AG04449 (cell line): Measurements from ENCODE around the gene KIAA0825.
"Not testable (repeated sequence)": the region's sequence is repeated elsewhere in the genome, so short reads cannot be mapped to it uniquely, and the experiment has no call there.

ENCODE experiments used
- CTCF ChIA-PET: fragments of 350-600 bp; formaldehyde crosslinking; extraction: SDS; loops from one replicate; lab custom pipeline; 2021; ENCODE audit warnings: antibody characterized with exemption; lab: Yijun Ruan, JAX
- POLR2A ChIA-PET: fragments of 400-600, 350-600 bp; formaldehyde crosslinking; extraction: SDS; loops from one replicate; lab custom pipeline; 2020; ENCODE audit warnings: antibody characterized with exemption, inconsistent platforms; lab: Yijun Ruan, JAX
- DNase-seq: peaks from one replicate; pipeline ENCODE4 v3.0.0-alpha.2; 2010; ENCODE audit warnings: low read depth, low spot score
- H3K4me3 ChIP-seq: 2 replicates; pipeline ENCODE4 v1.5.1; 2011; ENCODE audit warnings: low read depth, mild to moderate bottlenecking, control low read depth, low read length
- CTCF ChIP-seq: IDR thresholded peaks from one replicate; pipeline ENCODE4 v1.5.1; 2011; ENCODE audit warnings: mild to moderate bottlenecking, moderate library complexity, low read length, control low read depth, inconsistent platforms; ENCODE audit not compliant: insufficient read depth; ENCODE audit errors: missing control alignments

Gene KIAA0825

GRCh38 chr5:94362857-94363256 is 255.5 kb downstream of the KIAA0825 start:
- CTCF ChIA-PET = interaction anchor here (0.6 kb wide), 1 partner anchor 28 kb away, joined by 3 read pairs; no protein-coding TSS in a partner anchor
- no peak for TF ChIP-seq CTCF
- POLR2A ChIA-PET = no interaction called here
- DNase-seq = no peak
- H3K4me3 ChIP-seq = no peak overlapping the region

- CTCF ChIA-PET = interaction anchor here (0.6 kb wide), 1 partner anchor 28 kb away, joined by 3 read pairs; no protein-coding TSS in a partner anchor
- no peak for TF ChIP-seq CTCF
- no peak overlapping the region for H3K4me3 ChIP-seq
- no peak for DNase-seq
- POLR2A ChIA-PET = no interaction called here
Observed at GRCh38 chr5:94361832-94362796, 256.3 kb downstream of the KIAA0825 start.

- H3K4me3 ChIP-seq = no peak overlapping the region
- no peak for DNase-seq
- CTCF ChIA-PET = no interaction called here
- POLR2A ChIA-PET = no interaction called here
- TF ChIP-seq CTCF = no peak
Observed at GRCh38 chr5:94361161-94361560, 257.2 kb downstream of the KIAA0825 start.

GRCh38 chr5:94360382-94361130 is 257.8 kb downstream of the KIAA0825 start:
- no peak for TF ChIP-seq CTCF
- no peak overlapping the region for H3K4me3 ChIP-seq
- POLR2A ChIA-PET = no interaction called here
- DNase-seq = no peak
- CTCF ChIA-PET = no interaction called here

- ChIA-PET POLR2A (no interaction called here), CTCF (no interaction called here)
- no peak overlapping the region for H3K4me3 ChIP-seq
- TF ChIP-seq CTCF = no peak
- no peak for DNase-seq
Observed at GRCh38 chr5:94359880-94360279, 258.5 kb downstream of the KIAA0825 start.

- ChIA-PET CTCF (no interaction called here), POLR2A (no interaction called here)
- no peak for TF ChIP-seq CTCF
- DNase-seq = no peak
- H3K4me3 ChIP-seq = no peak overlapping the region
Observed at GRCh38 chr5:94355811-94356210, 262.6 kb downstream of the KIAA0825 start.

- CTCF ChIA-PET, POLR2A ChIA-PET, DNase-seq, H3K4me3 ChIP-seq: not testable (repeated sequence)
Observed at GRCh38 chr5:94354837-94355485, 263.4 kb downstream of the KIAA0825 start.
